Naive thymus-derived CD8-positive, alpha-beta T cell (primary cell): ENCODE measurements around the gene ABHD17C. TPM values are rescaled to one million over a fixed set of nuclear protein-coding genes. Genes with fewer than 3 reads are reported as not detected.

Experiments used
- ATAC-seq, 2 donors: fragments of 150-1000 bp; cut with Tn5 transposase in 1 of 2; sonication (Bioruptor Pico), chemical (Tn5 transposase) in 1 of 2; 1 replicate in 1 of 2; 2 replicates in 1 of 2; pipeline ENCODE4 v1.10.0; 2021; ENCODE audit warnings: mild to moderate bottlenecking in 2 of 2, moderate library complexity in 2 of 2
- POLR2A ChIA-PET: fragments of 350-600 bp; sonication (Branson Sonifier 250); formaldehyde crosslinking; loops from one replicate; lab custom pipeline; 2021; ENCODE audit warnings: antibody characterized with exemption; lab: Charles Lee
- DNase-seq, 10 donors: peaks; one replicate each; pipeline versions ENCODE4 v3.0.0 to v3.0.0-alpha.2; 2020 to 2022
- H3K27ac Mint-ChIP-seq, 10 donors: one replicate each; pipeline ENCODE4 v1.8.0; 2020 to 2022; ENCODE audit warnings: mild to moderate bottlenecking in 10 of 10, mixed read lengths in 10 of 10, moderate library complexity in 4 of 10, inconsistent platforms in 1 of 10
- H3K27me3 Mint-ChIP-seq, 5 donors: one replicate each; pipeline ENCODE4 v1.8.0; 2021 to 2022; ENCODE audit warnings: mixed read lengths in 5 of 5
- H3K36me3 Mint-ChIP-seq, 3 donors: one replicate each; pipeline ENCODE4 v1.8.0; 2020 to 2022; ENCODE audit warnings: mixed read lengths in 3 of 3, mild to moderate bottlenecking in 2 of 3, inconsistent platforms in 1 of 3
- H3K4me1 Mint-ChIP-seq, 4 donors: one replicate each; pipeline ENCODE4 v1.8.0; 2021 to 2022; ENCODE audit warnings: mixed read lengths in 4 of 4
- H3K4me3 Mint-ChIP-seq, 10 donors: one replicate each; pipeline ENCODE4 v1.8.0; 2020 to 2022; ENCODE audit warnings: mild to moderate bottlenecking in 10 of 10, mixed read lengths in 10 of 10, moderate library complexity in 6 of 10, inconsistent platforms in 1 of 10
- H3K9me3 Mint-ChIP-seq, 9 donors: one replicate each; pipeline ENCODE4 v1.8.0; 2020 to 2022; ENCODE audit warnings: mixed read lengths in 9 of 9, mild to moderate bottlenecking in 3 of 9, inconsistent platforms in 1 of 9, moderate library complexity in 1 of 9
- polyA plus RNA-seq, 3 donors: library from polyadenylated mRNA; unstranded; fragments of 300-500 nt; fragmentation: Illumina TruSeq; gene quantifications; one replicate each; pipeline ENCODE4 v1.2.3, GENCODE V29; 2021
- total RNA-seq, 8 experiments: library from RNA in 2 of 8; stranded (reverse) in 2 of 8; gene quantifications; one replicate each; pipeline ENCODE4 v1.2.3 and lab custom pipeline; 2021 to 2026

The ABHD17C gene
- total and polyA plus RNA-seq, 5 experiments from 2014 or later = 0.08 to 2.5 (median 1.8) TPM

GRCh38 chr15:80736560-80736959 lies 41.5 kb downstream of the ABHD17C start:
- H3K9me3 Mint-ChIP-seq = peaks cover 0 to 17% (median 0%) of the 10 kb centered on the region in 9 donors
- peaks cover 0 to 7% (median 0%) of the 10 kb centered on the region in 4 donors for H3K4me1 Mint-ChIP-seq
- DNase-seq (no peak), ATAC-seq (no peak)
- peaks cover 0 to 8% (median 0%) of the 10 kb centered on the region in 5 donors for H3K27me3 Mint-ChIP-seq
- POLR2A ChIA-PET = no interaction called here
- H3K27ac Mint-ChIP-seq = no peak overlapping the region
- H3K36me3 Mint-ChIP-seq = peaks cover 0 to 3% (median 0%) of the 10 kb centered on the region in 3 donors
- H3K4me3 Mint-ChIP-seq = no peak overlapping the region

- peaks cover 0 to 8% (median 0%) of the 10 kb centered on the region in 5 donors for H3K27me3 Mint-ChIP-seq
- ATAC-seq (no peak), DNase-seq (no peak)
- POLR2A ChIA-PET = no interaction called here
- peaks cover 0 to 17% (median 0%) of the 10 kb centered on the region in 9 donors for H3K9me3 Mint-ChIP-seq
- H3K36me3 Mint-ChIP-seq = peaks cover 0 to 3% (median 0%) of the 10 kb centered on the region in 3 donors
- no peak overlapping the region for H3K27ac Mint-ChIP-seq
- H3K4me1 Mint-ChIP-seq = peaks cover 0 to 9% (median 0%) of the 10 kb centered on the region in 4 donors
- H3K4me3 Mint-ChIP-seq = no peak overlapping the region
Measured at GRCh38 chr15:80739919-80740318, 44.8 kb downstream of the ABHD17C start.

GRCh38 chr15:80742081-80742480 lies 47.0 kb downstream of the ABHD17C start:
- POLR2A ChIA-PET = no interaction called here
- Mint-ChIP-seq H3K27me3 (peaks cover 0 to 8% (median 0%) of the 10 kb centered on the region in 5 donors), H3K36me3 (peaks cover 0 to 9% (median 0%) of the 10 kb centered on the region in 3 donors), H3K4me1 (peaks cover 0 to 5% (median 0%) of the 10 kb centered on the region in 4 donors), H3K4me3 (no peak overlapping the region), H3K9me3 (peaks cover 0 to 27% (median 4%) of the 10 kb centered on the region in 9 donors), H3K27ac (peak overlapping the region in 1 of 10 donors; percentile 6)
- ATAC-seq = no peak
- no peak for DNase-seq

- POLR2A ChIA-PET = no interaction called here
- no peak overlapping the region for H3K27ac Mint-ChIP-seq
- H3K9me3 Mint-ChIP-seq = peaks cover 0 to 17% (median 4%) of the 10 kb centered on the region in 9 donors
Measured at GRCh38 chr15:80743189-80743833, 48.2 kb downstream of the ABHD17C start.

GRCh38 chr15:80744415-80744814 lies 49.3 kb downstream of the ABHD17C start:
- Mint-ChIP-seq H3K27me3 (peaks cover 0 to 3% (median 0%) of the 10 kb centered on the region in 5 donors), H3K27ac (no peak overlapping the region), H3K36me3 (peaks cover 0 to 7% (median 0%) of the 10 kb centered on the region in 3 donors), H3K9me3 (peaks cover 0 to 15% (median 3%) of the 10 kb centered on the region in 9 donors), H3K4me3 (no peak overlapping the region), H3K4me1 (peaks cover 0 to 5% (median 0%) of the 10 kb centered on the region in 4 donors)
- ATAC-seq (no peak), DNase-seq (no peak)
- POLR2A ChIA-PET = no interaction called here

More at GRCh38 chr15:80743189-80743833, 48.2 kb downstream of the ABHD17C start:
- H3K27me3 Mint-ChIP-seq = peaks cover 0 to 3% (median 0%) of the 10 kb centered on the region in 5 donors
- ATAC-seq (no peak), DNase-seq (no peak)
- no peak overlapping the region for H3K4me3 Mint-ChIP-seq
- peaks cover 0 to 6% (median 0%) of the 10 kb centered on the region in 3 donors for H3K36me3 Mint-ChIP-seq
- H3K4me1 Mint-ChIP-seq = peaks cover 0 to 5% (median 0%) of the 10 kb centered on the region in 4 donors

- H3K4me1 Mint-ChIP-seq = peaks cover 0 to 4% (median 0%) of the 10 kb centered on the region in 4 donors
- peaks cover 0 to 3% (median 0%) of the 10 kb centered on the region in 5 donors for H3K27me3 Mint-ChIP-seq
- peaks cover 0 to 15% (median 3%) of the 10 kb centered on the region in 9 donors for H3K9me3 Mint-ChIP-seq
- H3K4me3 Mint-ChIP-seq = no peak overlapping the region
- no peak overlapping the region for H3K27ac Mint-ChIP-seq
- ATAC-seq (no peak), DNase-seq (no peak)
- peaks cover 0 to 9% (median 4%) of the 10 kb centered on the region in 3 donors for H3K36me3 Mint-ChIP-seq
- POLR2A ChIA-PET = no interaction called here
Measured at GRCh38 chr15:80744826-80745225, 49.7 kb downstream of the ABHD17C start.

- ATAC-seq = no peak
- peaks cover 0 to 2% (median 0%) of the 10 kb centered on the region in 5 donors for H3K27me3 Mint-ChIP-seq
- no peak for DNase-seq
- peaks cover 0 to 1% (median 0%) of the 10 kb centered on the region in 4 donors for H3K4me1 Mint-ChIP-seq
- no peak overlapping the region for H3K27ac Mint-ChIP-seq
- POLR2A ChIA-PET = no interaction called here
- H3K9me3 Mint-ChIP-seq = peaks cover 0 to 15% (median 3%) of the 10 kb centered on the region in 9 donors
- H3K36me3 Mint-ChIP-seq = peaks cover 0 to 10% (median 9%) of the 10 kb centered on the region in 3 donors
- no peak overlapping the region for H3K4me3 Mint-ChIP-seq
Measured at GRCh38 chr15:80745888-80746287, 50.8 kb downstream of the ABHD17C start.

- DNase-seq (no peak), ATAC-seq (no peak)
- Mint-ChIP-seq H3K27me3 (peaks cover 0 to 2% (median 0%) of the 10 kb centered on the region in 5 donors), H3K9me3 (peaks cover 0 to 15% (median 3%) of the 10 kb centered on the region in 9 donors), H3K4me3 (no peak overlapping the region), H3K27ac (no peak overlapping the region), H3K36me3 (peaks cover 0 to 11% (median 10%) of the 10 kb centered on the region in 3 donors), H3K4me1 (peaks cover 0 to 1% (median 0%) of the 10 kb centered on the region in 4 donors)
- POLR2A ChIA-PET = no interaction called here
Measured at GRCh38 chr15:80747317-80748053, 52.4 kb downstream of the ABHD17C start.

GRCh38 chr15:80749589-80749988 lies 54.5 kb downstream of the ABHD17C start:
- H3K9me3 Mint-ChIP-seq = peaks cover 0 to 15% (median 3%) of the 10 kb centered on the region in 9 donors
- ATAC-seq (no peak), DNase-seq (no peak)
- peaks cover 0 to 11% (median 10%) of the 10 kb centered on the region in 3 donors for H3K36me3 Mint-ChIP-seq
- H3K27ac Mint-ChIP-seq = no peak overlapping the region
- H3K27me3 Mint-ChIP-seq = peaks cover 0 to 2% (median 0%) of the 10 kb centered on the region in 5 donors
- no peak overlapping the region for H3K4me3 Mint-ChIP-seq
- POLR2A ChIA-PET = no interaction called here
- H3K4me1 Mint-ChIP-seq = no peaks in the 10 kb centered on the region

GRCh38 chr15:80750575-80750974 lies 55.5 kb downstream of the ABHD17C start:
- peaks cover 0 to 2% (median 0%) of the 10 kb centered on the region in 5 donors for H3K27me3 Mint-ChIP-seq
- H3K36me3 Mint-ChIP-seq = peaks cover 0 to 11% (median 10%) of the 10 kb centered on the region in 3 donors
- no peak overlapping the region for H3K4me3 Mint-ChIP-seq
- POLR2A ChIA-PET = no interaction called here
- ATAC-seq = no peak
- H3K9me3 Mint-ChIP-seq = peaks cover 0 to 15% (median 3%) of the 10 kb centered on the region in 9 donors
- no peak for DNase-seq
- H3K27ac Mint-ChIP-seq = no peak overlapping the region
- H3K4me1 Mint-ChIP-seq = peaks cover 0 to 3% (median under 1%) of the 10 kb centered on the region in 4 donors

GRCh38 chr15:80752204-80752603 lies 57.1 kb downstream of the ABHD17C start:
- peaks cover 0 to 9% (median 5%) of the 10 kb centered on the region in 4 donors for H3K4me1 Mint-ChIP-seq
- no peak overlapping the region for H3K4me3 Mint-ChIP-seq
- no peak for DNase-seq
- no peak overlapping the region for H3K27ac Mint-ChIP-seq
- peaks cover 0 to 2% (median 0%) of the 10 kb centered on the region in 5 donors for H3K27me3 Mint-ChIP-seq
- H3K36me3 Mint-ChIP-seq = peaks cover 0 to 11% (median 4%) of the 10 kb centered on the region in 3 donors
- no peak for ATAC-seq
- peaks cover 0 to 3% (median 0%) of the 10 kb centered on the region in 9 donors for H3K9me3 Mint-ChIP-seq
- POLR2A ChIA-PET = no interaction called here

GRCh38 chr15:80753161-80753560 lies 58.1 kb downstream of the ABHD17C start:
- Mint-ChIP-seq H3K4me3 (peak overlapping the region in 1 of 10 donors; percentile 40), H3K4me1 (peaks cover 0 to 9% (median 5%) of the 10 kb centered on the region in 4 donors), H3K27ac (peak overlapping the region in 1 of 10 donors; percentile 59), H3K36me3 (peaks cover 0 to 11% (median 4%) of the 10 kb centered on the region in 3 donors), H3K9me3 (no peaks in the 10 kb centered on the region), H3K27me3 (peaks cover 0 to 2% (median 0%) of the 10 kb centered on the region in 5 donors)
- POLR2A ChIA-PET = no interaction called here
- no peak for ATAC-seq
- no peak for DNase-seq
